Lower leg skin (tissue), 3 donors: Measurements from ENCODE around the gene NRIP2.

Experiments
- POLR2A ChIP-seq, 2 donors: fragments of 450-650 bp; IDR thresholded peaks; one replicate each; pipeline ENCODE4 v1.6.1; 2016 to 2017; ENCODE audit warnings: antibody characterized with exemption in 2 of 2, mild to moderate bottlenecking in 1 of 2, moderate library complexity in 1 of 2
- TF ChIP-seq, protein P1 (sequence below), 3 donors: fragments of 450-650 bp; IDR thresholded peaks; one replicate each; pipeline ENCODE4 v1.5.1; 2016; ENCODE audit warnings: antibody characterized with exemption in 3 of 3, mild to moderate bottlenecking in 3 of 3, moderate library complexity in 2 of 3

DNA sequence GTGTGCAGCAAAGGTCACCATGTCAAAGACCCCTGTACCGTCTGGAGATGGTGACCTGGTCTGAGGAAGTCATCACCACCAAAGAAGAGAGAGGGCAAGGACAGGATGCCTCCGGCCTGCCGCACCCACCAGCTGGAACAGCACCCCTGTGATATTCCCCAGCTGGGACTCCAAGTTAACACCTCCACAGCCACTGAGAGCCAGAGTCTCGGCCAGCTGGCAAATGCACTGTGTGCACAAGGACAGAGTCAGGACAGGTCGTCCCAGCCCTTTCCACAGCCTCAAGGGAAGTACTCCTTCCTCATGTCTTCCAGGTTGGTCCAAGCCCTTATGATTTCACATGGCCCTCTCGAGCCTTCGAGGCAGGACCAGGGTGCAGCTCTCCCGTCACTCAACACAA is 59.4 kb downstream of the NRIP2 start:
- TF ChIP-seq, protein P1, sequence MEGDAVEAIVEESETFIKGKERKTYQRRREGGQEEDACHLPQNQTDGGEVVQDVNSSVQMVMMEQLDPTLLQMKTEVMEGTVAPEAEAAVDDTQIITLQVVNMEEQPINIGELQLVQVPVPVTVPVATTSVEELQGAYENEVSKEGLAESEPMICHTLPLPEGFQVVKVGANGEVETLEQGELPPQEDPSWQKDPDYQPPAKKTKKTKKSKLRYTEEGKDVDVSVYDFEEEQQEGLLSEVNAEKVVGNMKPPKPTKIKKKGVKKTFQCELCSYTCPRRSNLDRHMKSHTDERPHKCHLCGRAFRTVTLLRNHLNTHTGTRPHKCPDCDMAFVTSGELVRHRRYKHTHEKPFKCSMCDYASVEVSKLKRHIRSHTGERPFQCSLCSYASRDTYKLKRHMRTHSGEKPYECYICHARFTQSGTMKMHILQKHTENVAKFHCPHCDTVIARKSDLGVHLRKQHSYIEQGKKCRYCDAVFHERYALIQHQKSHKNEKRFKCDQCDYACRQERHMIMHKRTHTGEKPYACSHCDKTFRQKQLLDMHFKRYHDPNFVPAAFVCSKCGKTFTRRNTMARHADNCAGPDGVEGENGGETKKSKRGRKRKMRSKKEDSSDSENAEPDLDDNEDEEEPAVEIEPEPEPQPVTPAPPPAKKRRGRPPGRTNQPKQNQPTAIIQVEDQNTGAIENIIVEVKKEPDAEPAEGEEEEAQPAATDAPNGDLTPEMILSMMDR (IDR thresholded peaks at IDR 0.05) = no peak
- no peak for TF ChIP-seq POLR2A (IDR thresholded peaks at IDR 0.05)
